Neutrophil (primary cell): ENCODE results near the gene RASAL1.
"Not testable (repeated sequence)": the region's sequence is repeated elsewhere in the genome, so short reads cannot be mapped to it uniquely, and the experiment has no call there.

Experiments
- H3K27ac ChIP-seq: fragments of 200-600 bp; sonication (generic); 2 replicates; pipeline ENCODE4 v1.5.1; 2016; ENCODE audit warnings: mild to moderate bottlenecking, moderate library complexity
- H3K27me3 ChIP-seq: fragments of 200-600 bp; sonication (generic); 2 replicates; pipeline ENCODE4 v1.6.0; 2016; ENCODE audit warnings: mild to moderate bottlenecking
- H3K36me3 ChIP-seq: fragments of 200-600 bp; sonication (generic); 2 replicates; pipeline ENCODE4 v1.5.1; 2017
- H3K4me1 ChIP-seq, 2 experiments: fragments of 200-600 bp in 1 of 2; sonication (generic) in 1 of 2; 1 replicate in 1 of 2; 2 replicates in 1 of 2; pipeline versions ENCODE4 v1.5.1 to v1.6.1; 2013 to 2016; ENCODE audit warnings: low read depth in 1 of 2, low read length in 1 of 2, mild to moderate bottlenecking in 1 of 2, moderate library complexity in 1 of 2; ENCODE audit not compliant: control insufficient read depth in 1 of 2, insufficient read depth in 1 of 2
- H3K4me3 ChIP-seq, 2 experiments: fragments of 200-600 bp in 1 of 2; sonication (generic) in 1 of 2; 1 replicate in 1 of 2; 2 replicates in 1 of 2; pipeline ENCODE4 v1.5.1; 2013 to 2016; ENCODE audit warnings: low read depth in 1 of 2, low read length in 1 of 2, mild to moderate bottlenecking in 1 of 2, moderate library complexity in 1 of 2
- H3K9me3 ChIP-seq: fragments of 200-600 bp; sonication (generic); 2 replicates; pipeline ENCODE4 v1.5.1; 2016
- TF ChIP-seq, protein P1 (sequence below): fragments of 200-600 bp; sonication (generic); IDR thresholded peaks from 2 replicates; pipeline ENCODE4 v1.5.1; 2016; ENCODE audit warnings: antibody characterized with exemption

The RASAL1 gene

DNA sequence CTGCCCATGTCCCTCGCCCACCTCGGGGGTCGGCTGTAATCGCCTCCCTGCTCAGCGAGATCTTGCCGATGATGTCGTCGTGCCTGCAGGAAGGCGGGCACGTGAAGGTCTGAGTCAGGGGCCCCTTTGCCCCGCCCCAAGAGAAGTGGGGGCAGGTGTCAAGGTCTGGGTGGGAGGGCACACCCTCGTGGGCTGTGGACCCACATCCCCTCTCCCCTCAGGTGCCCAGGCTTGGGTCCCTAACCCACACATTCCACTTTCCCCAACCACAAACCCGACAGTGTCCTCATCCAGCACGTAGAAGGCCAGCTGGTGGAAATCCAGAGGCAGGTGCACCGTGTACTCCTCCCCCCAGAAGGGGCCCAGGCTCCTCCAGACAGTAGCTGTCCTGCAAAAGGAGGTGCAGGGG lies 7.8 kb downstream of the RASAL1 start:
- H3K9me3 ChIP-seq, result no peaks in the 10 kb centered on the region
- peaks cover 16% of the 10 kb centered on the region for H3K27me3 ChIP-seq
- no peaks in the 10 kb centered on the region for H3K4me1 ChIP-seq
- TF ChIP-seq, protein P1, sequence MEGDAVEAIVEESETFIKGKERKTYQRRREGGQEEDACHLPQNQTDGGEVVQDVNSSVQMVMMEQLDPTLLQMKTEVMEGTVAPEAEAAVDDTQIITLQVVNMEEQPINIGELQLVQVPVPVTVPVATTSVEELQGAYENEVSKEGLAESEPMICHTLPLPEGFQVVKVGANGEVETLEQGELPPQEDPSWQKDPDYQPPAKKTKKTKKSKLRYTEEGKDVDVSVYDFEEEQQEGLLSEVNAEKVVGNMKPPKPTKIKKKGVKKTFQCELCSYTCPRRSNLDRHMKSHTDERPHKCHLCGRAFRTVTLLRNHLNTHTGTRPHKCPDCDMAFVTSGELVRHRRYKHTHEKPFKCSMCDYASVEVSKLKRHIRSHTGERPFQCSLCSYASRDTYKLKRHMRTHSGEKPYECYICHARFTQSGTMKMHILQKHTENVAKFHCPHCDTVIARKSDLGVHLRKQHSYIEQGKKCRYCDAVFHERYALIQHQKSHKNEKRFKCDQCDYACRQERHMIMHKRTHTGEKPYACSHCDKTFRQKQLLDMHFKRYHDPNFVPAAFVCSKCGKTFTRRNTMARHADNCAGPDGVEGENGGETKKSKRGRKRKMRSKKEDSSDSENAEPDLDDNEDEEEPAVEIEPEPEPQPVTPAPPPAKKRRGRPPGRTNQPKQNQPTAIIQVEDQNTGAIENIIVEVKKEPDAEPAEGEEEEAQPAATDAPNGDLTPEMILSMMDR, result no peak
- no peak overlapping the region for H3K4me3 ChIP-seq
- no peaks in the 10 kb centered on the region for H3K36me3 ChIP-seq
- no peak overlapping the region for H3K27ac ChIP-seq

DNA sequence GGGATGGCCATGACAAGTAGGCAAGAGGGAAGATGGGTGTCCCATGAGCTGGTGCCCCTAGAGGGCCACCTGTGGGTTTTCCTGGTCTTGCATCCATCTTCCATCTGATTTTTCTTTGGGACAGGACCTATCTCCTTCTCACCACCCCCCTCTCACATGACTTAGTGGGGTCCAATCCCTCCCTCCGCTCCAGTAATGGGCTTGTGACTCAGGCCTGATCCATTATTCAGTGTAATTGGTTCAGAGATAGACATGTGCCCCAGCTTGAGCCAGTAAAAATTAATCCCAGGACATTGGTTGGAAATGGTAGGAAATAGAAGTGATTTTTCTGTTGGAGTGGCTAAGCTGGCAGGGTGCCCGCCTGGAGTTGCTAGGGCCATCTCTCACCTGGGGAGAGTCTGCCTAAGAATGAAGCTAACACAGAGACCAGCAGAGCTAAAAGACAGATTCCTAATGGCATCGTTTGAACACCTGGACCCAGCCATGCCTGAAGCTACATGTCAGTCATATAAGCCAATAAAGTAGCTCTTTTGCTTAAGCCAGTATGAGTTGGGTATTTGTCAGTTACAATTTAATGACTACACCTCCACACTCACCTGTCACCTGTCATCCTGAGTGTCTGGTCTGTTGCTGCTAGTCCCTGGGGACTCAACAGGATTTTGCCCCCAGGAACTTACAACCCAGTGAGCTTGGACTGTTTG lies 14.7 kb downstream of the RASAL1 start:
- peaks cover 20% of the 10 kb centered on the region for H3K27me3 ChIP-seq
- TF ChIP-seq, protein P1, result no peak
- H3K4me1 ChIP-seq, result no peaks in the 10 kb centered on the region
- H3K9me3 ChIP-seq, result no peaks in the 10 kb centered on the region
- no peak overlapping the region for H3K27ac ChIP-seq
- H3K4me3 ChIP-seq, result no peak overlapping the region
- no peaks in the 10 kb centered on the region for H3K36me3 ChIP-seq

DNA sequence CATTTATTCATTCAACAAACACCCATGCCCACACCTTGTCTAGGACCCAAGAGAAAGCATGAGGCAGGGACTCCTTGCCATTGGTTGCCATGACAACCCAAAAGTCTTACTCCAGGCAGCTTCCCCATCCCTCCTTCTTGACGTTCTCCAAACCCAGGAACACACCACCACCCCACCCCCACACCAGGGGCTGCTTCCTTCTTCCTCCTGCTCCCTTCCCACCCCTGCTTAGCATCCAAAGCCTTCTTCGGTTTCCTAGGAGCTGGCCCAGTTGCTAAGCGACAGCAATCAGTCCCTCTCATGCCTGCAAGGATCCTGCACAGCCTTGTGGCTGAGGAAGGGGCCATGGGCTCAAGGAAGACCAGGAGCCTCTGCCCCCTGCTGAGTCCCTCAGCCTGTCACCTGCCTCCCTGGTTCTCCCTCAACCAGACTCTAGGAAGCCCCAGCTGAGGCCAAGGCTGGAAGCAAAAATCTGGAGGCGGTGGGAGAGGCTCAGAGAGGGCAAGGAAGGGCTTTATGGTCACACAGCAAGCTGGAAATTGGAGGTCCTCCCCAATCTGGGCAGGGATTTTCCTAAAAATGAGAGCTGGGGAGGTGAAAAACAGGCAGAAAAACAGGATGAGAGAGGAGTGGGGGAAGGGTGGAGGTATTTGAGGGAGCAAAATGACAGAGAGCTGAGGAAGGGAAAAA lies 15.4 kb downstream of the RASAL1 start:
- Histone ChIP-seq H3K9me3 (no peaks in the 10 kb centered on the region), H3K4me3 (no peak overlapping the region)
- TF ChIP-seq, protein P1, result no peak

DNA sequence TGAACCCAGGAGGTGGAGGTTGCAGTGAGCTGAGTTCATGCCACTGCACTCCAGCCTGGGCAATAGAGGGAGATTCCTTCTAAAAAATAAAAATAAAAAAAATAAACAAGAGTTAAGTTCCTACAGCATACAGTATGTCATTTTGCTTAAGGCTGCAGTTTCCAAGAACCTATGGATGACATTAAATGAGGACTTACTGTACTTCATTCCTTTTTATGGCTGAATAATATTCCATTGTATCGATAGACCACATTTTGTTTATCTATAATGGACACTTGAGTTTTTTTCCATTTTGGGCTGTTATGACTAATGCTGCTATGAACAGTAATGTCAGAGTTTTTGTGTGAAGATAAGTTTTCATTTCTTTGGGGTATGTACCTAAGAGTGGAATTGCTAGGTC lies 17.4 kb downstream of the RASAL1 start:
- Histone ChIP-seq H3K27ac (no peak overlapping the region), H3K27me3 (peaks cover 20% of the 10 kb centered on the region), H3K4me1 (no peaks in the 10 kb centered on the region), H3K4me3 (no peak overlapping the region), H3K36me3 (no peaks in the 10 kb centered on the region), H3K9me3 (no peaks in the 10 kb centered on the region)
- TF ChIP-seq, protein P1, result no peak

More for the DNA sequence above, 15.4 kb downstream of the RASAL1 start:
- H3K36me3 ChIP-seq, result no peaks in the 10 kb centered on the region
- H3K27ac ChIP-seq, result no peak overlapping the region
- no peaks in the 10 kb centered on the region for H3K4me1 ChIP-seq
- peaks cover 20% of the 10 kb centered on the region for H3K27me3 ChIP-seq

DNA sequence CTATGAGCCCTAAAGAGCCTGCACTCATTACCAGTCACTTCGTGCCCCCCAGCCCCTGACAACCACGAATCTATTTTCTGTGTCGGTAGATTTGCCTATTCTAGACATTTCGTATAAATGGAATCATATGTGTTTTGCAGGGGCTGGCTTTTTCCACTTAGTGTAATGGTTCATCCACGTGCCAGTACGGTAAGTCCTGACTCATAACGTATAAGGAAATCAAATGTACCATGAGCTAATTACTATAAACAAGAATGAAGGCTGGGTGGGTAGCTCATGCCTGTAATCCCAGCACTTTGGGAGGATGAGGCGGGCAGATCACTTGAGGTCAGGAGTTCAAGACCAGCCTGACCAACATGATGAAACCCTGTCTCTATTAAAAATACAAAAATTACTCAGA lies 17.9 kb downstream of the RASAL1 start:
- H3K36me3 ChIP-seq, H3K4me3 ChIP-seq, H3K4me1 ChIP-seq, H3K9me3 ChIP-seq, H3K27ac ChIP-seq: not testable (repeated sequence)
- peaks cover 20% of the 10 kb centered on the region for H3K27me3 ChIP-seq

DNA sequence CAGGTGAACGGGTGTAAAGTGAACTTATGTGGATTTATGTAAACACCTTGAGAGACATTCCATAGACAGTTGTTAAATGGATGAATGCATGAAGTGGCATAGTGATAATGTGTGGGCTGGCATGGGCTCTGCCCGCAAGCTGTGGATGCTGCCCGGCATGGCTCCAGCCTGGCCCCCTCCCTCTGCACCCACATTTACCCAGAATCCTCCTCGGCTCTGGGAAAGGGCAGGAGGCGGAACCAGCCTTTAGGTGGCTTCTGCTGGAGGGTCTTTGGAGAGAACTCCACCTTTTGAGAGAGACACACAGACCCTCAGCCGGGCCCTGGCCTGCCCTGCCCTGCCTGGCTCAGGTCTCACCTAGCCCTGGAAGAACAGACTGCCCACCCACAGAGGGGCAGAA lies 18.7 kb downstream of the RASAL1 start:
- Histone ChIP-seq H3K4me3 (no peak overlapping the region), H3K9me3 (no peaks in the 10 kb centered on the region), H3K4me1 (no peaks in the 10 kb centered on the region), H3K27ac (no peak overlapping the region), H3K27me3 (peaks cover 24% of the 10 kb centered on the region), H3K36me3 (no peaks in the 10 kb centered on the region)
- TF ChIP-seq, protein P1, result no peak
